HG02642 (cell line): ENCODE data around the gene NAA10.

Source experiments
- ATAC-seq: cut with Tn5 transposase; IDR thresholded peaks from one replicate; pipeline ENCODE4 v1.9.1; 2021; ENCODE audit warnings: mild to moderate bottlenecking; ENCODE audit not compliant: unreplicated experiment, poor library complexity

NAA10 gene

DNA sequence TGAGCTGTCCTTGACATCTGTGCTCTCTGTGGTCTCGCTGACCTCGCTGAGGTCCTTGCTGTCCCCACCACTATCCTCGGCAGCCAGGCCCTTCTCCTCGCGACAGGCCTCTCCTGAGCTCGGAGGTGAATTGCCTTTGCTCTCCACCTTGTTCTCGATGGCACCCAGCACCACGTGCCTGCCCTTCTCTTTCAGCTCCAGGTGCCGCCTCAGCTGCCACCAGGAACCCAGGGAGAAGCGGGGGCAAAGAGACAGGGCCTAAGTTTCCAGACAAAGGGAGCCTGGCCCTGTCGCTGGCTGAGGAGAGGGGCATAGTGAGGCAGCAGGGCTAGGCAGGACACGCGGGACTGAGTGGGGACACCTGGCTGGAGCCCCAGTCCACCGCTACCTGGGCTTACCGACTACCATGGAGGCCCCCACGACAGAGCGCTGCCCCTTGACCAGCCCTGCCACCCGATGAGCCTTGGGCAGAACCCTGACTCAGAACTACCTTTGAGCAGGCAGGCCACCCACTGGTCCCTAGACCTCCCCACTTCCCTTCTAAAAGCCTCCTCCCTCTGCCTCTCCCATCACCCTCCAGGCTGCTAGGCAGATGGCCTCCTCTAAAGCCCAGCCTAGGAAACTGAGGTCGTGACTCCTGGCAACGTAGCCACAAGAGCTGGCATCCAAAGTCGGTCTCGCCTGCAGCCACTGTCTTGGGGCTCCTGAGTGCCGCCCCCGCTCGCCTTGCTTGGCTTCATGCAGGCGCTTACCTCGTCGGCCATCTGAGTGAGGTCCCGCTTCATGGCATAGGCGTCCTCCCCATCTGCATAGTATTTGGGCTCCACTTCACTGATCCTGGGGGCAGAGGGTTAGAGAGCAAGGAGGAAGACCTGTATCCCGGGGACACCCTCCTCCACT is 4.6 kb downstream of the NAA10 start:
- no peak for ATAC-seq

DNA sequence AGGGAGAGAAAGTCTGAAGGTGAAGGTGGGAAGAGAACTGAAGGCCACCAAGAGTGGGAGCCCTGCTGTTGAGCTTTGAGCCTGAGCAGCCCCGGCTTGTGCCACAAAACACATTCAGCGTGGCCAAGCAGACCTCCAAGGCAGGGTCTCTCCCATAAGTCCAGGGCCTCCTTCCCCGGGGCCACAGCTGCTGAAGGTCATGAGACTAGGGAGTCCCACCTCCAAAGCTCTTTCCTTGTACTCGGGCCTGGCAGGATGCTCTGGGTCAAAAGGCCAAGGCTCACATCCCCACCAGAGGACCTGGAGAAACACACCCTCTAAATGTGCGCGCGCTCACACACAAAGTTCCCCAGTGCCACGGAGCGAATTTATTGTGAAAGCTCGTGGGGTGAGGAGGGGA is 5.3 kb downstream of the NAA10 start:
- ATAC-seq: no peak

- no peak for ATAC-seq
Observed at GRCh38 chrX:153928846-153929245, 6.0 kb downstream of the NAA10 start.

GRCh38 chrX:153927922-153928760 is 6.7 kb downstream of the NAA10 start:
- peak; percentile 72 for ATAC-seq

GRCh38 chrX:153927672-153927921 is 7.2 kb downstream of the NAA10 start:
- ATAC-seq: no peak

DNA sequence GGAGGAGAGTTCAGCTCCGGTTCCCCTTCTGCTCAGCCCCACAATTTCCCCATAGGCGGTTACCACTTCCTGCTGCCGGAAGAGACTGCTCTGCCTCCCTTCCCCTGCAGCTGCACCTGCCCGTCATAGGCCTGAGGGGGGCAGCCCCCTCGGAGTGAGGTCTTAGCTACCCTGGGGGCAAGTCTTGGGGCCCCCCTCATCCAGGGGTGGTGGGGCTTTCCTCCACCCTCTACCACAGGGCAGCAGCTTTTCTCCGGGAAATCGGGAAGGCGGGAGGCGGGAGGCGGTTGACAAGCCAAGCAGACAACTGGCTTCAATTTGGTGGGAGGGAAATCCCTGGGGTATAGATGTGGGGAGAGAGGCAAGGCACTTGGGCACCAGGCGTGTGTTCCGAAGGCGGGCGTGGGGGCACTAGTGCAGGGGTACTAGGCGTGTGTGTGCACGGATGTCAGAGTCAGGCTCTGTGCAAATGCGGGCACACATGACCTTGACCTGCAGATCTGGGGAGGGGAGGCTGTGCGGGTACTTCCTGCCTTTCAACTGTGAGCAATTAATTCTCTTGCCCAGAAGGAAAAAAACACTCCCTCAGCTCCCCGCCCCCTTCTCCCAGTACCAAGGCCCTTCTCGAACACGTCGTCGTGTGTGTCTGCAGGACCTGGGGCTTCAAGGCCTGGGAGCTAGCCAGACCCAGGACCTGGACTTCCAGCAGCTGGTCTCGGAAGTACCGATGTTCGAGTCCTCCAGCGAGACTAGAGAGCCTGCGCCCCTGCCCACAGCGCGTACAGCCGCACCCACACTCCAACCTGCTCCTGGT is 7.8 kb downstream of the NAA10 start:
- ATAC-seq: peak; percentile 42

DNA sequence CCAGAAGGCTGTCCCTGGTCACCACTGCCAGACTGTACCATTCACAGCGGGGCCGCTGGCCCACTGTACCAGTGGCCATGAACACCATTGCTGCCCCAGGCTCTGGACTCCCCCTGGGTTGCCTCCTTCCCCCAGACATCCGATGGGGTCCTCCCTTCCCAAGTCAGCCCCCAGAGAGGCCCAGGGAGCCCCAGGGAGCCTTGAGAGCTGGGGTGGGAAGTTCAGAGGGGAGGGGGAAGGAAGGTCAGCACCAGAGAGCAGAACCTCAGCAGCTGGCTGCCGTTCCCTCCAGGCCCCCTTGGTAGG is 8.3 kb downstream of the NAA10 start:
- no peak for ATAC-seq

DNA sequence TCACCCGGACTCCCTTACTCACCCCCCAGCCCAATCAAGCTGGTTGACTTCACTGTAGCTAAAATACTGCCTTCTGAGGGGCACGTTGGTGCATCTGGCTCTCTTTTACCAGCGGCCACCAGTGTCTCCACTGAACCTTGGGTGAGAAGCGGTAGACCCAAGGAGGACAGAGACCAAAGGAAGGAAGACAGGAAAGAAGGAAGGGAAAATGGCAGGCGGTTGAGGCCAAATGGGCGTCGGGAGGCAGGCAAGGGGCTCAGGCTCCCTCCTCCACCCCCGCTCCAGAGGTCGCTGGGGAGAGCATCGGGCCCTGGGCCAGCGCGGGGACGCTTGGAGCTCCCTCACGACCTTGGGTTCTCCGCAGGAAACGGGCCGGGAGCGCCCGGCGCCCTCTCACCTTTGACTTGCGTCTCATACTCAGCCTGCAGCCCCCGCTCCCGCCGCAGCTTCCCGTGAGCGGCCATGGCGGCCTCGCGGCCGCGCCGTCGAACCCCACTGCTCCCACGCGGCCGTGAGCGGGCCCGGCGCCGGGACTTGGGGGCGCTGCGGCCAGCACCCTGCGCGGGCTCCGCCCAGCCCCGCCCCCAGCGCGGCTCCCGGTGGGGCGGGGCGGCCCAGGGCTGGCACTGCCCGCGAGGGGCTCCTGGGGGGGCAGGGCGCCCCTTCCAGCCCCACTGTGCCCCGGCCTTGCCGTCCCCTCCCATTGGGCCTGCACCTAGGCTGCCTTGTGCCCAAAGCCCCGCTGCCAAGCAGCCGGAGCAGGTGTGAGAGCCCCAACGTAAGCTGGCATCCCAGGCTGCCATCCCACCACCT is 8.9 kb downstream of the NAA10 start, which contains the start of gene ARHGAP4:
ARHGAP4 (minus strand) TSS at position 526 of the 813 bp plus-strand sequence; CDS start at position 464, 62 bp downstream.
- ATAC-seq: peak; percentile 22

GRCh38 chrX:153925387-153925738 is 9.5 kb downstream of the NAA10 start:
- no peak for ATAC-seq

GRCh38 chrX:153924149-153924861 is 10.5 kb downstream of the NAA10 start:
- no peak for ATAC-seq

DNA sequence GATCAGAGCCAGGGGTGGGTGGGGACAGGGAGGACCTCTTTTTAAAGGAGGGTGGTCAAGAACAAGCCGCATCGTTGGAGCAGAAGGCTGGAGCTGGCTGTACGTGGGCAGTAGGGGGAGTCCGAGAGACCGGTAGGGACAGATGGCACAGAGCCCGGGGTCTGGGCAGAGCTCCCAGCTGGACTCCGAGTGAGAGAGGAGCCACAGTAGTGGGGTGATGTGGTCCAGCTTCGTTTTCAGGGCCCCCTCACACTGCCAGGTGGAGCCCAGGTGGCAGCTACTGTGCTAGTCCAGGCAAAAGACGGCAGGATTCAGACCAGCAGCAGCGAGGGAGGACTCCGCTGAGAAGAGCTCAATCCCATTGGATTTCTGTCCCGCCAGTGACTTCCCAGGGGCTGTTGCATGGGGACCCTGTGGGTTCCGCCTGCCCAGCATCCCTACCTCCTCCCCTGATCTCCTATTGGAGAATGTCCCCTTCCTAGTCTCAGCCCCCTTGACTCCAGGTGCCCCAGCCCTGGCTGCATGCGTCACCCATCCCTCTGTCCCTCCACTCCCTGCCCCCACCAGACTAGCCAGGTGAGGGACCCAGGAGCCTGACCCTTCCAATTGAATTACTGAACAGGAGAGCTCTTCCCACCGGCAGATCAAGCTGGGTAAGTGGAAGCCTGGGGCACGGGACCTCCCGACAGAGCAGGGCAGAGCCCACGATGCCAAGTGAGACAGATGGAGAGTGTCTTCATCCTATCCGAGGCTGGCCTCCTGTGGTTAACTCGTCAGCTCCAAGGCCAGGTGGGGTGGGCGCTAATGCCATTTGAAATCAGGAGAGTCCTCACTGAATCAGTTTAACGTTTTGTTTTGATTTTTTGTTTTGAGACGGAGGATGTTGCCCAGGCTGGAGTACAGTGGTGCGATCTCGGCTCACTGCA is 11.6 kb downstream of the NAA10 start:
- ATAC-seq: no peak

DNA sequence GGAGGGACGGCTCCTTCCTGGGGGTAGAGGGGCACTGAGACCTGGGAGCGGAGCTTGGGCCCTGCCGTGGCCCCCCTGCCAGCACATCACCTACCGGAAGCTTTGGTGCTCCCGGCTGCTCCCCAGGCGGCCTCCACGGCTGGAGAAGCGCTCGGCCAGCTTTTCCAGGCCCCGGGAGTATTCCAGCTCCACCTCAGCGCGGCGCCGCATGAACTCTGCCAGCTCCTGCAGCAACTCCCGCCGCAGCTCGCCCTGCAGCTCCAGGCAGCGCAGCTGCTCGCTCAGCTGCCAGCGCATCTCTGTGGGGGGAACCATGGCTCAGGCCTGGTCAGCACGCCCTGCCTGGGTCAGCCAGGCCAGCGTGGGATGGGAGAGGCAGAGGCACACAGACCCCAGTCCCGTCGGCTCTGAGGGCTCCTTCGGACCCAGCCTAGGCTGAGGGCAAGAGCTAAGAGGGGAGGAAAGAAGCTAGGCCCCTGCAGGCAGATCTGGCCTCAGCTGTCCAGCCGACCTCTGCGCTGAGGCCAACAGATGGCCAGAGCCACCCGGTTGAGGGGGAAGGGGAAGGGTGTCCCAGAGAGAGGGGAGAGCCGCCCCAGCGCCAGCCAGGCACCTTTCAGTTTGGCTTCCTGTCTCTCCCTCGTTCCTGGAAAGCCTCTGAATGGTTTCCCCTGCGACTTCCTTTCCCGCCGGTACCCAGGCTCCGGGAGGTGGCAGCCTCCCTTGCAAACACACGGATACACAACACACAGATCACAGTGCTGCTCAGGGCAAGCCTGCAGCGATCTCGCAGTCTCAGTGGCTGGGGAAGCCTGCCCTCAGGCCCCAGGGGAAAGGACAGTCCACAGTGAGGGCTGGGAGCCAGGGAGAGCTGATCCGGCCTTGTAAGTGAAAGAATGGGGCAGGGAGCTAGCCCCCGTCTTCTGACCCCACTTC is 13.1 kb downstream of the NAA10 start:
- ATAC-seq: no peak

GRCh38 chrX:153921070-153921469 is 13.8 kb downstream of the NAA10 start:
- no peak for ATAC-seq

DNA sequence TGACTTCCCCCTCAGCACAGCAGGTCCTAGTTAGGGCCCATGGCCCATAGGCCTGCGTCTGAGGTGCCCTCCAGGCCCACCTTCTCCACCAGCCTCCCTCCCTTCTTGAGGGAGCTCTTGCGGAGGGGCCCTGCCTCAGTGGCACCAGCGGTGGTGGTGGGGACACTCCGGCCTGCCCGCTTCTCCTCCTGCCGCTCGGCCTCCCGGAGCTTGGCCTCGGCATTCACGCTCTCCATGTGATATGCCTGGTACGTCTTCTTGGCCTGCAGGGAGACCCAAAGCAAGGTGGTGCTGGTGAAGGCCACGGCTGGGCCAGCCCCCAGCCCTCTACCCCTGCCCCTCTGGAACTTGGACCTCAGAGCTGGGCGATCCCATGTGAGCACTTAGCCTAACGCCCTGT is 14.3 kb downstream of the NAA10 start:
- no peak for ATAC-seq

- no peak for ATAC-seq
Observed at GRCh38 chrX:153919281-153919680, 15.6 kb downstream of the NAA10 start.

GRCh38 chrX:153917869-153918268 is 17.0 kb downstream of the NAA10 start:
- ATAC-seq: no peak

DNA sequence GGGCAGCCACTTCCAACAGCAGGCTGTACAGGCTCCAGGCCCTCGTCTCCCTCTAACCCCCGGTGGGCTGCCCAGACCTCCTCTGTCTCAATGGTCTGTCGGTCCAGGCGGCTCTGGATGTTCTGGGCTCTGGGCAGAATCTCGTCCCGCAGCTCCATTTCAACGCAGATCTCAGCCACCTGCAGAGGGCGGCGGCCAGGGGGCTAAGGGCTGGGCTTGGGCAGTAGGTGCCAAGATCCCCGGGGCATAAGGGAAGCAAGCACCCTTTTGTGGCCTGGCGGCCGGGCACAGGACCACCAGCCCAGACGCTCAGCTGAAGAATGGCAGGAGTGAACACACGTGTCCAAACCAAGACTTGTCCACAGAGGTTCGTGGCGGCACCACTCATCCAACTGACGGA is 21.1 kb downstream of the NAA10 start:
- no peak for ATAC-seq
